K562 (cell line): ENCODE results near the gene CEP89. TPM values are rescaled to one million over a fixed set of nuclear protein-coding genes. Genes with fewer than 3 reads are reported as not detected.

Experiments used
- ATAC-seq: fragments of 200-7000 bp; cut with Tn5 transposase; 3 replicates; pipeline ENCODE4 v1.9.1; 2020; ENCODE audit warnings: moderate library complexity
- BruUV-seq: library from RNA; stranded (reverse); fragments of 400-500 nt; replicated peaks from 2 replicates; lab custom pipeline; 2021; lab: Mats Ljungman, UMichigan
- CTCF ChIA-PET: fragments of 300-600 bp; formaldehyde crosslinking; extraction: SDS; loops from one replicate; lab custom pipeline; 2021; ENCODE audit warnings: low intra/inter-chr PET ratio; lab: Yijun Ruan, JAX
- POLR2A ChIA-PET: fragments of 300-600, 350-650 bp; sonication (Branson Sonifier 250); formaldehyde crosslinking; extraction: SDS; loops from one replicate; lab custom pipeline; 2021; ENCODE audit warnings: antibody characterized with exemption, inconsistent platforms; lab: Yijun Ruan, JAX
- DNase-seq, 4 experiments: peaks; one replicate each; pipeline versions ENCODE4 v3.0.0 to v3.0.0-alpha.2; 2011 to 2018; ENCODE audit warnings: low spot score in 3 of 4, mixed read lengths in 3 of 4; ENCODE audit errors: extremely low read depth in 1 of 4
- FAIRE-seq: peaks from 2 replicates; lab custom pipeline; 2011; peaks lifted over from hg19 to GRCh38; lab: Jason Lieb, UNC
- H2AFZ ChIP-seq: 2 replicates; pipeline ENCODE4 v1.6.0; 2011; ENCODE audit warnings: low read depth, low read length, control low read depth, inconsistent platforms
- H3K27ac ChIP-seq: fragments of 200-600 bp; 3 replicates; pipeline ENCODE4 v1.8.0; 2011; ENCODE audit warnings: low read depth, mild to moderate bottlenecking, control low read depth, inconsistent platforms, low read length, moderate library complexity, mixed read lengths; ENCODE audit errors: extremely low read depth
- H3K27me3 ChIP-seq, 2 experiments: fragments of 300-600 bp in 1 of 2; 2 replicates in 1 of 2; 3 replicates in 1 of 2; pipeline versions ENCODE4 v1.6.0 to v1.8.0; 2011; ENCODE audit warnings: inconsistent platforms in 2 of 2, low read length in 2 of 2, mild to moderate bottlenecking in 1 of 2, mixed read lengths in 1 of 2, moderate library complexity in 1 of 2; ENCODE audit not compliant: control insufficient read depth in 2 of 2, insufficient read depth in 2 of 2
- H3K36me3 ChIP-seq: fragments of 300-600 bp; 3 replicates; pipeline ENCODE4 v1.8.0; 2011; ENCODE audit warnings: mild to moderate bottlenecking, low read length, inconsistent platforms; ENCODE audit not compliant: control insufficient read depth, insufficient read depth
- H3K4me1 ChIP-seq, 2 experiments: fragments of 200-600 bp in 1 of 2; replicated peaks in 1 of 2; 2 replicates in 1 of 2; 3 replicates in 1 of 2; pipeline versions ENCODE4 v1.5.1 to v1.8.0; 2011; ENCODE audit warnings: inconsistent platforms in 2 of 2, low read length in 2 of 2, mild to moderate bottlenecking in 1 of 2, mixed read lengths in 1 of 2, moderate library complexity in 1 of 2; ENCODE audit not compliant: control insufficient read depth in 2 of 2, insufficient read depth in 2 of 2
- H3K4me2 ChIP-seq: 2 replicates; pipeline ENCODE4 v1.6.1; 2011; ENCODE audit warnings: low read length, control low read depth, inconsistent platforms, mixed read lengths; ENCODE audit not compliant: insufficient read depth
- H3K4me3 ChIP-seq: fragments of 200-600 bp; sonication (generic), shearing (Covaris generic); 2 replicates; pipeline ENCODE4 v1.5.1; 2016; ENCODE audit warnings: control low read depth, inconsistent platforms
- H3K79me2 ChIP-seq: fragments of 200-600 bp; 3 replicates; pipeline ENCODE4 v1.8.0; 2011; ENCODE audit warnings: low read length, inconsistent platforms; ENCODE audit not compliant: control insufficient read depth, insufficient read depth
- H3K9ac ChIP-seq, 2 experiments: 2 replicates each; pipeline versions ENCODE4 v1.6.0 to v1.6.1; 2011; ENCODE audit warnings: low read depth in 2 of 2, low read length in 2 of 2, control low read depth in 1 of 2, inconsistent platforms in 1 of 2, mild to moderate bottlenecking in 1 of 2, mixed read lengths in 1 of 2; ENCODE audit not compliant: insufficient read depth in 1 of 2
- H3K9me1 ChIP-seq: one replicate; pipeline ENCODE4 v1.6.0; 2011; ENCODE audit warnings: inconsistent platforms, mild to moderate bottlenecking, low read length, moderate library complexity; ENCODE audit not compliant: control insufficient read depth, insufficient read depth
- H3K9me3 ChIP-seq: replicated peaks from 2 replicates; pipeline ENCODE4 v1.5.1; 2011; ENCODE audit warnings: low read depth, low read length, inconsistent platforms; ENCODE audit not compliant: control insufficient read depth, insufficient read depth
- H4K20me1 ChIP-seq: replicated peaks from 2 replicates; pipeline ENCODE4 v1.6.1; 2011; ENCODE audit warnings: low read length, inconsistent platforms, mixed read lengths; ENCODE audit not compliant: control insufficient read depth, insufficient read depth
- CBX8 ChIP-seq: fragments of 200-600 bp; sonication (generic); IDR thresholded peaks from 2 replicates; pipeline ENCODE4 v1.6.1; 2012; ENCODE audit warnings: borderline replicate concordance, mixed run types, low read depth, mild to moderate bottlenecking, moderate library complexity, mixed read lengths, low read length, control low read depth, inconsistent platforms; ENCODE audit not compliant: poor library complexity, severe bottlenecking; ENCODE audit errors: extremely low read depth
- CXXC5 ChIP-seq: fragments of 250-450 bp; sonication (Bioruptor Pico); IDR thresholded peaks from 2 replicates; pipeline ENCODE4 v1.8.0; 2022; ENCODE audit warnings: inconsistent platforms, mild to moderate bottlenecking, moderate library complexity
- ELF2 ChIP-seq: fragments of 250-450 bp; sonication (Bioruptor Pico); IDR thresholded peaks from 2 replicates; pipeline ENCODE4 v1.5.0; 2021; ENCODE audit warnings: mild to moderate bottlenecking
- GTF2A2 ChIP-seq: IDR thresholded peaks from 2 replicates; pipeline ENCODE4 v1.6.1; 2016; ENCODE audit warnings: mild to moderate bottlenecking, missing genetic modification characterization, missing compliant biosample characterization
- SIN3B ChIP-seq: fragments of 450-650 bp; IDR thresholded peaks from 2 replicates; pipeline ENCODE4 v1.6.1; 2017; ENCODE audit warnings: low read depth, mild to moderate bottlenecking, moderate library complexity
- SMARCC2 ChIP-seq: fragments of 450-650 bp; IDR thresholded peaks from 2 replicates; pipeline ENCODE4 v1.6.1; 2017; ENCODE audit warnings: antibody characterized with exemption, moderate library complexity, mild to moderate bottlenecking, low read depth
- TEAD2 ChIP-seq: fragments of 450-650 bp; IDR thresholded peaks from 2 replicates; pipeline ENCODE4 v1.6.1; 2016; ENCODE audit warnings: missing genetic modification characterization, control low read depth, missing compliant biosample characterization
- ZNF212 ChIP-seq: fragments of 450-650 bp; formaldehyde crosslinking; IDR thresholded peaks from 2 replicates; pipeline ENCODE4 v1.4.0; 2020; ENCODE audit warnings: mild to moderate bottlenecking
- ZNF780A ChIP-seq: fragments of 250-450 bp; sonication (Bioruptor Pico); IDR thresholded peaks from 2 replicates; pipeline ENCODE4 v1.5.0; 2021; ENCODE audit warnings: mild to moderate bottlenecking
- ZSCAN32 ChIP-seq: fragments of 450-650 bp; formaldehyde crosslinking; IDR thresholded peaks from 2 replicates; pipeline ENCODE4 v1.4.0; 2020; ENCODE audit warnings: mild to moderate bottlenecking, moderate library complexity
- WGBS: fragments of 100-300 bp; shearing (Covaris generic); methylation state at CpG from one replicate; pipeline ENCODE4 v1.1.6; 2016; ENCODE audit warnings: low coverage, mixed read lengths; ENCODE audit not compliant: insufficient coverage; ENCODE audit errors: missing lambda C conversion rate; 5-methylcytosine and 5-hydroxymethylcytosine counted together
- in situ Hi-C: fragments of 300-500 bp; cut with MboI; formaldehyde crosslinking; loops from 4 replicates; pipeline ENCODE4 v1.15.0; 2018; ENCODE audit warnings: inconsistent platforms, mixed read lengths
- intact Hi-C: fragments of 100-400 bp; cut with micrococcal nuclease; formaldehyde crosslinking; loops from 2 replicates; pipeline ENCODE4 v1.14.2; 2022
- polyA plus RNA-seq, 8 experiments: library from polyadenylated mRNA; depleted of rRNA in 4 of 8; stranded (reverse) in 5 of 8; unstranded in 3 of 8; fragments of >200 nt; fragmentation: Nextera tagmentation in 2 of 8; fragmentation: Illumina TruSeq in 1 of 8; extraction: Ambion mirVana in 2 of 8; extraction: Trizol in 1 of 8; gene quantifications; 2 replicates each; pipeline versions ENCODE4 v1.2.1 to v1.2.3, GENCODE V29; 2011 to 2014; ENCODE audit warnings: inconsistent platforms in 1 of 8, missing spikeins in 1 of 8
- total RNA-seq, 7 experiments: library from RNA; depleted of rRNA in 6 of 7; stranded (reverse); fragments of >200 nt in 6 of 7; fragmentation: Illumina TruSeq in 2 of 7; extraction: Trizol in 2 of 7; gene quantifications; 2 replicates each; pipeline versions ENCODE4 v1.2.1 to v1.2.3, GENCODE V29; 2011 to 2021; ENCODE audit warnings: low replicate concordance in 1 of 7
- TF ChIP-seq, protein P1 (sequence below): fragments of 450-650 bp; formaldehyde crosslinking; IDR thresholded peaks from 2 replicates; pipeline ENCODE4 v1.4.0; 2020; ENCODE audit warnings: mild to moderate bottlenecking, moderate library complexity
- TF ChIP-seq, protein P2 (sequence below), 2 experiments: IDR thresholded peaks in 1 of 2; conservative IDR thresholded peaks in 1 of 2; 2 replicates each; pipeline ENCODE4 v1.6.1; 2016; ENCODE audit warnings: low read depth in 2 of 2, mild to moderate bottlenecking in 1 of 2, missing compliant biosample characterization in 1 of 2, missing genetic modification characterization in 1 of 2, moderate library complexity in 1 of 2
- TF ChIP-seq, protein P3 (sequence below): fragments of 250-450 bp; sonication (Bioruptor Pico); IDR thresholded peaks from 2 replicates; pipeline ENCODE4 v1.8.0; 2021; ENCODE audit warnings: mild to moderate bottlenecking, moderate library complexity

CEP89 gene
- total and polyA plus RNA-seq, 9 of the 15 experiments (the other 6 are each of a cell fraction or from before 2014, with no cell fraction given), result 5.5 to 15.0 (median 7.2) TPM

DNA sequence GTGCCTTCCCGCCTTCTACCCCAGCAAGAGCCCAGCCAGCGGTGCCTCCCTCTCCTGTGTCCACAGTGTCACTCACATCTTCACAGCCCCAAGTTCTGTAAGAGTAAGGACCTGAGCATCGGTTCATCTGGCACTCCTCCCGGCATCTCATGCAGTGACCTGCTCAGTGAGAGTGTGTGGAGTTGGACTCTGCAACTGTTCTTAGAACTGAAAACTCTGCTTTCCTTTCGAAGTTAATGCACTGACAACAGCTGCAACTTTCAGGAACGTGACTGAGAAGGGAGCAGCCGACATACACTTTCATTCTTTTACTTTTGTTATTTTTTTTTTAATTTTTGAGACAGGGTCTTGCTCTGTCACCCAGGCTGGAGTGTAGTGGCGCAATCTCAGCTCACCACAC lies 41.2 kb downstream of the CEP89 start:
- FAIRE-seq, result no peak

More for the DNA sequence above, 41.2 kb downstream of the CEP89 start:
- Histone ChIP-seq H3K4me3 (no peak overlapping the region), H3K36me3 (no peaks in the 10 kb centered on the region), H3K9ac (no peak overlapping the region), H3K9me3 (no peaks in the 10 kb centered on the region), H4K20me1 (no peaks in the 10 kb centered on the region), H3K27ac (no peak overlapping the region), H3K4me2 (no peak overlapping the region), H3K27me3 (no peaks in the 10 kb centered on the region), H3K4me1 (no peaks in the 10 kb centered on the region), H2AFZ (no peak overlapping the region), H3K9me1 (no peaks in the 10 kb centered on the region), H3K79me2 (no peaks in the 10 kb centered on the region)
- DNase-seq (no peak), ATAC-seq (no peak)
- ChIA-PET CTCF (no interaction called here), POLR2A (interaction anchor here (0.6 kb wide), 1 partner anchor 10 kb away, joined by 4 read pairs; no protein-coding TSS in a partner anchor)
- TF ChIP-seq SMARCC2, result no peak
- TF ChIP-seq, protein P1, sequence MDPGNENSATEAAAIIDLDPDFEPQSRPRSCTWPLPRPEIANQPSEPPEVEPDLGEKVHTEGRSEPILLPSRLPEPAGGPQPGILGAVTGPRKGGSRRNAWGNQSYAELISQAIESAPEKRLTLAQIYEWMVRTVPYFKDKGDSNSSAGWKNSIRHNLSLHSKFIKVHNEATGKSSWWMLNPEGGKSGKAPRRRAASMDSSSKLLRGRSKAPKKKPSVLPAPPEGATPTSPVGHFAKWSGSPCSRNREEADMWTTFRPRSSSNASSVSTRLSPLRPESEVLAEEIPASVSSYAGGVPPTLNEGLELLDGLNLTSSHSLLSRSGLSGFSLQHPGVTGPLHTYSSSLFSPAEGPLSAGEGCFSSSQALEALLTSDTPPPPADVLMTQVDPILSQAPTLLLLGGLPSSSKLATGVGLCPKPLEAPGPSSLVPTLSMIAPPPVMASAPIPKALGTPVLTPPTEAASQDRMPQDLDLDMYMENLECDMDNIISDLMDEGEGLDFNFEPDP (CRISPR knock-in tag), result no peak
- TF ChIP-seq, protein P2, sequence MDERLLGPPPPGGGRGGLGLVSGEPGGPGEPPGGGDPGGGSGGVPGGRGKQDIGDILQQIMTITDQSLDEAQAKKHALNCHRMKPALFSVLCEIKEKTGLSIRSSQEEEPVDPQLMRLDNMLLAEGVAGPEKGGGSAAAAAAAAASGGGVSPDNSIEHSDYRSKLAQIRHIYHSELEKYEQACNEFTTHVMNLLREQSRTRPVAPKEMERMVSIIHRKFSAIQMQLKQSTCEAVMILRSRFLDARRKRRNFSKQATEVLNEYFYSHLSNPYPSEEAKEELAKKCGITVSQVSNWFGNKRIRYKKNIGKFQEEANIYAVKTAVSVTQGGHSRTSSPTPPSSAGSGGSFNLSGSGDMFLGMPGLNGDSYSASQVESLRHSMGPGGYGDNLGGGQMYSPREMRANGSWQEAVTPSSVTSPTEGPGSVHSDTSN (CRISPR knock-in tag; IDR thresholded peaks at IDR 0.05; ENCODE audit: low read depth), result no peak
- TF ChIP-seq, protein P2 (tag; conservative IDR thresholded peaks at IDR 0.05; ENCODE audit: low read depth), result no peak
- TF ChIP-seq CXXC5 (CRISPR knock-in tag), result no peak
- no peak for TF ChIP-seq ZSCAN32 (CRISPR knock-in tag)
- no peak for TF ChIP-seq GTF2A2 (tag)
- no peak for TF ChIP-seq CBX8
- TF ChIP-seq ZNF212 (CRISPR knock-in tag), result no peak
- TF ChIP-seq ZNF780A, result no peak
- no peak for TF ChIP-seq SIN3B
- TF ChIP-seq, protein P3, sequence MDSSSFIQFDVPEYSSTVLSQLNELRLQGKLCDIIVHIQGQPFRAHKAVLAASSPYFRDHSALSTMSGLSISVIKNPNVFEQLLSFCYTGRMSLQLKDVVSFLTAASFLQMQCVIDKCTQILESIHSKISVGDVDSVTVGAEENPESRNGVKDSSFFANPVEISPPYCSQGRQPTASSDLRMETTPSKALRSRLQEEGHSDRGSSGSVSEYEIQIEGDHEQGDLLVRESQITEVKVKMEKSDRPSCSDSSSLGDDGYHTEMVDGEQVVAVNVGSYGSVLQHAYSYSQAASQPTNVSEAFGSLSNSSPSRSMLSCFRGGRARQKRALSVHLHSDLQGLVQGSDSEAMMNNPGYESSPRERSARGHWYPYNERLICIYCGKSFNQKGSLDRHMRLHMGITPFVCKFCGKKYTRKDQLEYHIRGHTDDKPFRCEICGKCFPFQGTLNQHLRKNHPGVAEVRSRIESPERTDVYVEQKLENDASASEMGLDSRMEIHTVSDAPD (CRISPR knock-in tag), result no peak
- TF ChIP-seq TEAD2 (tag), result no peak
- TF ChIP-seq ELF2 (CRISPR knock-in tag), result no peak
- intact Hi-C loops (no loop called here), in situ Hi-C loops (no loop called here)
- 40% methylated on average over 8 of the region's 8 CpGs for WGBS
- no TSS peak for BruUV-seq
